NCI-H69 (cell line): Measurements from ENCODE around the gene C18orf54.
"Not testable (repeated sequence)": the region's sequence is repeated elsewhere in the genome, so short reads cannot be mapped to it uniquely, and the experiment has no call there.

Source experiments
- DNase-seq: peaks from one replicate; lab custom pipeline; 2025; lab: John Stamatoyannopoulos, UW

C18orf54 gene

GRCh38 chr18:54386800-54387495 is 29.2 kb downstream of the C18orf54 start:
- not testable (repeated sequence) for DNase-seq

- DNase-seq, result peak; percentile 44
These were observed 29.9 kb downstream of the C18orf54 start for GRCh38 chr18:54387631-54388030.

- DNase-seq, result peak; percentile 55
These were observed 30.8 kb downstream of the C18orf54 start for GRCh38 chr18:54388203-54389142.

- no peak for DNase-seq
These were observed 31.4 kb downstream of the C18orf54 start for GRCh38 chr18:54389143-54389505.

GRCh38 chr18:54390838-54391237 is 33.1 kb downstream of the C18orf54 start:
- DNase-seq, result no peak

GRCh38 chr18:54392543-54393023 is 34.9 kb downstream of the C18orf54 start:
- peak; percentile 84 for DNase-seq

GRCh38 chr18:54393648-54394294 is 36.1 kb downstream of the C18orf54 start:
- DNase-seq, result no peak

- no peak for DNase-seq
These were observed 39.1 kb downstream of the C18orf54 start for GRCh38 chr18:54396760-54397159.

GRCh38 chr18:54405290-54405689 is 47.6 kb downstream of the C18orf54 start:
- DNase-seq, result no peak

- no peak for DNase-seq
These were observed 54.1 kb downstream of the C18orf54 start for GRCh38 chr18:54411781-54412180.

- no peak for DNase-seq
These were observed 57.4 kb downstream of the C18orf54 start for GRCh38 chr18:54415086-54415485.

- no peak for DNase-seq
These were observed 58.7 kb downstream of the C18orf54 start for GRCh38 chr18:54416436-54416835.

GRCh38 chr18:54423831-54424230 is 66.1 kb downstream of the C18orf54 start:
- DNase-seq, result no peak

GRCh38 chr18:54426085-54426665 is 68.5 kb downstream of the C18orf54 start:
- no peak for DNase-seq
